ENCODE measurements around the gene IRF5.
"Not testable (repeated sequence)": the region's sequence is repeated elsewhere in the genome, so short reads cannot be mapped to it uniquely, and the experiment has no call there.

The IRF5 gene

DNA sequence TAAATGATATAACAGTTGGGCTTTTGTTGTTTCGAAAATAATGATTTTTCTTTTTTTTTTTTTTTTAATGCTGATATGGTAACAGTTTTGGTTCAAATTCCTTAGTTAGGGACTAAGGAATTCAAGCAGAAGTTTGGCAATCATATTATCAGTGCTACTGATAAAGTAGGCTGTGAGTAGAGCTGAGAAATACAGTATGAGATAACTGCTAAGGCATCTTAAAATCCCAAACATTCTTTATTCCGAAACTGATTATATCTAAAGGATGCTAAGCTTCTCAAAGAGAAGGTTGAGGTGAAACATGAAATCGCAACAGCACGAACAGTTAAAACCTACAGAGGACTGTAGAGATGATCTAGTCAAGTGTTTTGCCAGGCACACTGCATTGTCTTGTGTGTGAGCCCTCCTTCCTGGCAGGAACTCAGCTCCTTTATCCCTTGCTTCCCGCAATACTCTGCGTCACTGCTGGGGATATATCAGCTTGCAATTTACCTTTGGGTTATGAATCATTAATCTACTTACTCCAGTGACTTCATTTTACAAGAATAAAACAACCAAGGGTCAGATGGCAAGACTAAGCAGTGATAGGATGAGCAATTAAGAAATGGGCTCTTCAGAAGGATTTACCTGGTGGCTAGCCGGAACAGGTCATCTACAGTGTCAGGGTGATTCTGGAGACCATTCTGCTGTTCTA lies 36.7 kb downstream of the IRF5 start:
- no peak for DNase-seq

DNA sequence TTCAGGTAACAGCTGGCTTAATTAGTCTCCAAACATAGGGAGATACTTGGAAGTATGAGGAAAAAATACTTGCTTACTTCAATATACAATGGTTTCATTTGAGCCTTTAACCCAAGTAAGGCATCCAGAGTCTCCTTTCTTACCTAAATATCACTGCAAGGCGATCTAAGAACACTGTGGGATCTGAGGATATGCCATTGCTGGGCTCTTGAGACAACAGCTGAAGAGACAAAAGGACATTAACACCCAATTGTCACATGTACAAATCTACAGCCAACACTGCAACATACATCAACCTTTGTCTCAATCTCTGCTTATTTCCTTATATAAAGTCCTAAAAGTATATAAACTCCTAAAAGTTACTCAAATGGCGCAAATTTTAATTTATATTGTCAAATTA lies 44.4 kb downstream of the IRF5 start:
- DNase-seq, result no peak

DNA sequence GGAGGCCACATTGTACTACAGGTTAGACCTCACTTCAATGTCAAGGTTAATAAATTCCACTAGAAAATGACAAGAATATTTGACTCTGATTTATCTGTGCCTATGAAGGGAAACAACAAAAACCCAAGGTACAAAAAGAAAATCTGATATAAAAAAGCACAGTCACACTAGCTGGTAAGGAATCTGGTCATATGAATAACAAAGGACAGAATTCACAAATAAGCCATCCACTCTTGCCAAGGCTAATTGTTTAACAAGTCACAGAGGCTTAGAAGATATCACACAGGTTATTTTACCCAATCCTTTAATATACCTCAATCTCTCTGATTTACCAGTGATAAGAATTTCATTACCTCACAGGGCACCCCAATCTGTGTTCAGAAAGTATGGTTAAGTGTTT lies 47.9 kb downstream of the IRF5 start:
- DNase-seq, result no peak

DNA sequence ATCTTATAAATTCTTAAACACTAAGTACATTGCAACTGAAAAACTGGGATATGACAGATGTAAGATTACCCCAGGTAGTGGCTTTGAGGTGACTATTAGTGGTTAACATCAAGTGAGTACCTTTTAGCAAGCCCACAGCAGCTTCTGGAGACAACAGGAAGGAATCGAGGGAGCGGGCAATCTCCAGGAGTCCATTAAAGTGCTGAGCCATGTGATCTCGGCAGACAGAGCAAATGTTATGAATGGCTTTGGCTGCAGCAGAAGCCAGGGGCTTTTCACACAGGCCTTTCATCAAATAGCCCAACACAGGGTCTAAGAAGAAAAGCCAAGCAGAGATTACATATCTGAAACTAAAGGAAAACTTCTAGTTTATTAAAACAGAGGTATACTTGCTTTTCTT lies 48.9 kb downstream of the IRF5 start:
- no peak for DNase-seq

DNA sequence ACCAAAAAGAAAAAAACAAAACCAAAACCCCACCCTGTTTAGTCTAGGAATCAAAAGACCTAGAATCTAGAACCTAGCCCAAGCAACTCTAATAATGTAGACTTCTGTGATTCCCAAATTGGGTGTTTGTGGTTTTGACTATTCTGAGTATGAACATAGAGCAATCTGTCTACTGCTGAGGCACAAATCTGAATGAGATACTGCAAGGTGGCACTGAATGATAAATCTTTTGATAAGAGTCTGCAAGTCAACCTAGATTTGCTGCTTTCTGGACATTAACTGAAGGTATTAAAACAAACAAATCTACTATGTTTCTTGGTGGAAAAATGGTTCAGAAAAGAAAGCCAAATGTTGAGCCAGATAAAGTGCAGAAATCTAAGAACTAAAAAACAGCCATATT lies 50.6 kb downstream of the IRF5 start:
- no peak for DNase-seq

GRCh38 chr7:128989961-128990360 lies 52.2 kb downstream of the IRF5 start:
- no peak for DNase-seq

- DNase-seq, result no peak
Observed at GRCh38 chr7:128993419-128993818, 55.7 kb downstream of the IRF5 start.

GRCh38 chr7:128994560-128994959 lies 56.8 kb downstream of the IRF5 start:
- DNase-seq, result not testable (repeated sequence)

DNA sequence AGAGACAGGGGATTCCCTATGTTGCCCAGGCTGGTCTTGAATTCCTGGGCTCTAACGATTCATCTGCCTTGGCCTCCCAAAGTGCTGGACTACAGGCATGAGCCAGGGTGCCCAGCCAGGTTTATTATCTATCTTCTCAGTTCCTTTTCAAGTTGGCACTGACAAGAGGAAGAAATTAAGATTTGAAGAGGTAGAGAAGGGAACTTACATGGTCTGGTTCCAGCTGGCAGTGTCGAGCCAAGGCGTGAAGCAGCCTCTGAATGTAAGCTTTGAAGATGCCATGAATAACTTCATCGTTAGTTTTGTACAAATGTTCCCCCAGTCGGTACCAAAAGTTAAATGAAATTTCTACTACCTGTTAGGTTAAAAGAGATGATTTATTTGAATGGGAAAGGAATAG lies 59.5 kb downstream of the IRF5 start:
- DNase-seq, result no peak

Data from CD4-positive, alpha-beta T cell treated with Interferon gamma for 1 hour (primary cell).